Endothelial cell of umbilical vein (primary cell): ENCODE data around the gene CAPZA2. TPM values are rescaled to one million over a fixed set of nuclear protein-coding genes. Genes with fewer than 3 reads are reported as not detected.
"Not testable (repeated sequence)": the region's sequence is repeated elsewhere in the genome, so short reads cannot be mapped to it uniquely, and the experiment has no call there.

Source experiments
- BruUV-seq: library from RNA; stranded (reverse); fragments of 400-500 nt; replicated peaks from 2 replicates; lab custom pipeline; 2021; lab: Mats Ljungman, UMichigan
- CTCF ChIA-PET: fragments of 300-600, 350-600 bp; sonication (Branson Sonifier 250); formaldehyde crosslinking; loops from one replicate; lab custom pipeline; 2021; ENCODE audit warnings: antibody characterized with exemption, inconsistent platforms; lab: Charles Lee
- POLR2A ChIA-PET: fragments of 300-600, 350-600 bp; sonication (Branson Sonifier 250); formaldehyde crosslinking; loops from one replicate; lab custom pipeline; 2021; ENCODE audit warnings: antibody characterized with exemption, inconsistent platforms; lab: Charles Lee
- DNase-seq: peaks from one replicate; pipeline ENCODE4 v3.0.0-alpha.2; 2011; ENCODE audit warnings: low read depth, low spot score
- FAIRE-seq: peaks from 2 replicates; lab custom pipeline; 2011; peaks lifted over from hg19 to GRCh38; lab: Jason Lieb, UNC
- H2AFZ ChIP-seq: 2 replicates; pipeline ENCODE4 v1.6.0; 2012; ENCODE audit warnings: low read depth, low read length, control low read depth, inconsistent platforms
- H3K27ac ChIP-seq: 2 replicates; pipeline ENCODE4 v1.5.1; 2011; ENCODE audit warnings: low read depth, mild to moderate bottlenecking, control low read depth, low read length, moderate library complexity; ENCODE audit not compliant: insufficient read depth
- H3K27me3 ChIP-seq, 2 experiments: 2 replicates each; pipeline versions ENCODE4 v1.6.0 to v1.6.1; 2011; ENCODE audit warnings: low read length in 2 of 2, mixed read lengths in 1 of 2; ENCODE audit not compliant: control insufficient read depth in 2 of 2, insufficient read depth in 2 of 2
- H3K36me3 ChIP-seq, 2 experiments: 2 replicates in 1 of 2; 3 replicates in 1 of 2; pipeline ENCODE4 v1.5.1; 2011; ENCODE audit warnings: low read length in 2 of 2, mild to moderate bottlenecking in 1 of 2, moderate library complexity in 1 of 2; ENCODE audit not compliant: control insufficient read depth in 2 of 2, insufficient read depth in 2 of 2; ENCODE audit errors: extremely low read depth in 1 of 2
- H3K4me1 ChIP-seq: 3 replicates; pipeline ENCODE4 v1.5.1; 2011; ENCODE audit warnings: mild to moderate bottlenecking, low read length; ENCODE audit not compliant: control insufficient read depth, insufficient read depth; ENCODE audit errors: extremely low read depth
- H3K4me2 ChIP-seq: 2 replicates; pipeline ENCODE4 v1.6.1; 2011; ENCODE audit warnings: low read length, control low read depth, mixed read lengths; ENCODE audit not compliant: insufficient read depth
- H3K4me3 ChIP-seq, 3 experiments: fragments of 200-600 bp in 1 of 3; sonication (generic), shearing (Covaris generic) in 1 of 3; replicated peaks in 1 of 3; 2 replicates each; pipeline ENCODE4 v1.5.1; 2011 to 2016; ENCODE audit warnings: control low read depth in 3 of 3, low read length in 3 of 3, mild to moderate bottlenecking in 2 of 3, inconsistent platforms in 1 of 3, low read depth in 1 of 3, moderate library complexity in 1 of 3; ENCODE audit not compliant: insufficient read depth in 1 of 3
- H3K79me2 ChIP-seq: 2 replicates; pipeline ENCODE4 v1.6.0; 2012; ENCODE audit warnings: low read length, inconsistent platforms; ENCODE audit not compliant: control insufficient read depth, insufficient read depth
- H3K9ac ChIP-seq: replicated peaks from 2 replicates; pipeline ENCODE3; 2011; ENCODE audit warnings: low read length, control low read depth; ENCODE audit not compliant: insufficient read depth; ENCODE audit errors: extremely low read depth
- H3K9me1 ChIP-seq: replicated peaks from 3 replicates; pipeline ENCODE4 v1.6.0; 2011; ENCODE audit warnings: mild to moderate bottlenecking, low read length; ENCODE audit not compliant: control insufficient read depth, insufficient read depth; ENCODE audit errors: extremely low read depth
- H3K9me3 ChIP-seq: replicated peaks from 2 replicates; pipeline ENCODE4 v1.5.1; 2012; ENCODE audit warnings: low read length, inconsistent platforms; ENCODE audit not compliant: control insufficient read depth, insufficient read depth
- H4K20me1 ChIP-seq: replicated peaks from 2 replicates; pipeline ENCODE3; 2011; ENCODE audit warnings: mild to moderate bottlenecking, low read length; ENCODE audit not compliant: control insufficient read depth, insufficient read depth; ENCODE audit errors: extremely low read depth
- CTCF ChIP-seq, 2 donors: IDR thresholded peaks; 1 replicate in 1 of 2; 2 replicates in 1 of 2; pipeline ENCODE4 v1.5.1; 2011; ENCODE audit warnings: low read length in 2 of 2, mild to moderate bottlenecking in 2 of 2, moderate library complexity in 2 of 2, control low read depth in 1 of 2, inconsistent platforms in 1 of 2, low read depth in 1 of 2; ENCODE audit not compliant: insufficient read depth in 1 of 2; ENCODE audit errors: extremely low read depth in 1 of 2
- EZH2 ChIP-seq: IDR thresholded peaks from 2 replicates; pipeline ENCODE4 v1.6.1; 2012; ENCODE audit warnings: borderline replicate concordance, low read depth, mild to moderate bottlenecking, moderate library complexity, low read length, inconsistent platforms; ENCODE audit not compliant: severe bottlenecking
- FOS ChIP-seq: IDR thresholded peaks from 2 replicates; pipeline ENCODE4 v1.6.1; 2011; ENCODE audit warnings: mild to moderate bottlenecking, low read length, moderate library complexity, borderline replicate concordance; ENCODE audit not compliant: insufficient read depth
- GATA2 ChIP-seq: IDR thresholded peaks from 2 replicates; pipeline ENCODE4 v1.7.0; 2011; ENCODE audit warnings: low read depth, mild to moderate bottlenecking, moderate library complexity, mixed read lengths, low read length; ENCODE audit not compliant: insufficient read length, insufficient read depth
- JUN ChIP-seq: IDR thresholded peaks from 2 replicates; pipeline ENCODE4 v1.6.1; 2011; ENCODE audit warnings: borderline replicate concordance, low read depth; ENCODE audit not compliant: insufficient read length, insufficient read depth
- MYC ChIP-seq: IDR thresholded peaks from one replicate; pipeline ENCODE4 v1.6.1; 2011; ENCODE audit warnings: mild to moderate bottlenecking, low read depth, low read length
- POLR2A ChIP-seq: IDR thresholded peaks from 2 replicates; pipeline ENCODE4 v1.6.1; 2012; ENCODE audit warnings: low read depth, mild to moderate bottlenecking, control low read depth, low read length
- POLR2AphosphoS5 ChIP-seq: IDR thresholded peaks from 2 replicates; pipeline ENCODE4 v1.6.1; 2012; ENCODE audit warnings: low read depth, mild to moderate bottlenecking, control low read depth, low read length, moderate library complexity; ENCODE audit not compliant: insufficient read depth
- dilution Hi-C: fragments of 300-500 bp; cut with MboI; formaldehyde crosslinking; loops from one replicate; pipeline ENCODE4 v1.15.0; 2019; ENCODE audit warnings: low sequenced_read_pairs; ENCODE audit not compliant: extremely low pct_ligation_motif_present
- intact Hi-C: fragments of 100-400 bp; cut with micrococcal nuclease; formaldehyde crosslinking; loops from one replicate; pipeline ENCODE4 v1.10.0; 2022
- polyA plus RNA-seq, 4 experiments: library from polyadenylated mRNA; depleted of rRNA in 3 of 4; stranded (reverse) in 3 of 4; unstranded in 1 of 4; fragments of >200 nt; gene quantifications; 2 replicates each; pipeline versions ENCODE4 v1.2.1 to v1.2.3, GENCODE V29; 2011 to 2012; ENCODE audit warnings: missing spikeins in 1 of 4
- total RNA-seq: library from RNA; stranded (reverse); gene quantifications from 2 replicates; pipeline ENCODE4 v1.2.3, GENCODE V29; 2021
- TF ChIP-seq, protein P1 (sequence below): IDR thresholded peaks from 2 replicates; pipeline ENCODE4 v1.6.1; 2011; ENCODE audit not compliant: insufficient read depth, insufficient read length

Gene CAPZA2
- total and polyA plus RNA-seq, 2 donors (not counting 3 experiments of a cell fraction or from before 2014, with no cell fraction given), result 48.1 to 347 TPM

DNA sequence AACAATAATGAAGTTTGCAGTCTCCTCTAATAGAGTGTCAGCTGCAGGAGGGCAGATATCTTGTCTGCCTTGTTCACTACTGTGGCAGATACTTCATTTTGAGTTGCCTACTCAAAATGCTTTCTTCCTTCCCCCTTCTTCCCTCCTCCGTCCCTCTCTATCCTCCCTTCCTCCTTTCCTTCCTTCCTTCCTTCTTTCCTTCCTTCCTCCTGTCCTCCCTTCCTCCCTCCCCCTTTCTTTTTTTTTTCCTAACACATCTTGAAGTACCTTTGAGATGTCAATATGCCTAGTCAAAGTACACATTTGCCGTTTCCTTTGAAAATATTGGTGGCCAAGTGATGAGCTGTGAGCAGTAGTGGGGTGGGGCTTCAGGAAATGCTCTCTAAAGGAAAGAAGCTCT lies 72.2 kb downstream of the CAPZA2 start:
- POLR2A ChIA-PET, result no interaction called here
- Histone ChIP-seq H3K4me1 (peaks cover 3% of the 10 kb centered on the region), H4K20me1 (no peaks in the 10 kb centered on the region), H3K27ac (no peak overlapping the region), H3K4me3 (no peak overlapping the region), H3K9me3 (no peaks in the 10 kb centered on the region), H3K9me1 (no peaks in the 10 kb centered on the region), H3K36me3 (no peaks in the 10 kb centered on the region), H3K79me2 (no peaks in the 10 kb centered on the region), H3K9ac (no peak overlapping the region), H2AFZ (no peak overlapping the region), H3K27me3 (peaks cover 3 to 4% of the 10 kb centered on the region in 2 experiments), H3K4me2 (no peak overlapping the region)
- FAIRE-seq, result no peak
- intact Hi-C loops, result loop anchor here (10.0 kb wide), 1 partner anchor 780 kb away; no protein-coding TSS in a partner anchor
- dilution Hi-C loops, result no loop called here
- BruUV-seq, result no TSS peak
- DNase-seq, result no peak
- TF ChIP-seq FOS, result no peak
- no peak for TF ChIP-seq EZH2
- no peak for TF ChIP-seq MYC
- no peak for TF ChIP-seq GATA2
- TF ChIP-seq POLR2AphosphoS5, result no peak
- no peak for TF ChIP-seq POLR2A
- TF ChIP-seq, protein P1, sequence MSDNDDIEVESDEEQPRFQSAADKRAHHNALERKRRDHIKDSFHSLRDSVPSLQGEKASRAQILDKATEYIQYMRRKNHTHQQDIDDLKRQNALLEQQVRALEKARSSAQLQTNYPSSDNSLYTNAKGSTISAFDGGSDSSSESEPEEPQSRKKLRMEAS, result no peak
- TF ChIP-seq JUN, result no peak
- no peak for TF ChIP-seq CTCF (IDR thresholded peaks at IDR 0.05; ENCODE audit: extremely low read depth in 1 of 2, insufficient read depth in 1 of 2, low read depth in 1 of 2, low read length in 2 of 2)
- CTCF ChIA-PET, result interaction anchor here (13.4 kb wide), 1 partner anchor 188 kb away, joined by 272 read pairs; no protein-coding TSS in a partner anchor

GRCh38 chr7:116936844-116937243 lies 74.5 kb downstream of the CAPZA2 start:
- H3K4me3 ChIP-seq, POLR2A ChIA-PET, H3K27me3 ChIP-seq, H3K79me2 ChIP-seq, BruUV-seq, H2AFZ ChIP-seq, H3K27ac ChIP-seq, H3K9me3 ChIP-seq, H3K9me1 ChIP-seq, H3K36me3 ChIP-seq, H3K4me1 ChIP-seq, dilution Hi-C loops, H4K20me1 ChIP-seq, H3K9ac ChIP-seq, H3K4me2 ChIP-seq, FAIRE-seq, DNase-seq: not testable (repeated sequence)
- CTCF ChIA-PET, result interaction anchor here (13.4 kb wide), 1 partner anchor 185 kb away, joined by 272 read pairs; no protein-coding TSS in a partner anchor
- intact Hi-C loops, result loop anchor here (10.0 kb wide), 1 partner anchor 778 kb away; no protein-coding TSS in a partner anchor
